ENCODE measurements around the gene SPATS2. TPM values are rescaled to one million over a fixed set of nuclear protein-coding genes. Genes with fewer than 3 reads are reported as not detected.

Gene SPATS2
- total RNA-seq, 1 donor = 34.1 TPM

GRCh38 chr12:49366096-49366651, 1.1 kb upstream of the SPATS2 start:
- no peak for TF ChIP-seq CTCF (IDR thresholded peaks at IDR 0.05; ENCODE audit: insufficient read depth, low read length)
- DNase-seq (ENCODE audit: low read depth) = no peak
- peak overlapping the region; percentile 76 for H3K4me3 ChIP-seq (ENCODE audit: low read depth, low read length)

- DNase-seq (ENCODE audit: low read depth) = peak; percentile 90
- peak overlapping the region; percentile 76 for H3K4me3 ChIP-seq (ENCODE audit: low read depth, low read length)
- TF ChIP-seq CTCF (IDR thresholded peaks at IDR 0.05; ENCODE audit: insufficient read depth, low read length) = peak; percentile 26
These were observed 446 bp upstream of the SPATS2 start for GRCh38 chr12:49366652-49367380.

GRCh38 chr12:49368240-49368600, 958 bp downstream of the SPATS2 start:
- no peak for DNase-seq (ENCODE audit: low read depth)
- no peak for TF ChIP-seq CTCF (IDR thresholded peaks at IDR 0.05; ENCODE audit: insufficient read depth, low read length)

GRCh38 chr12:49369411-49370145, 2.3 kb downstream of the SPATS2 start:
- H3K4me3 ChIP-seq (ENCODE audit: low read depth, low read length) = peak overlapping the region; percentile 76
- DNase-seq (ENCODE audit: low read depth) = peak; percentile 74
- TF ChIP-seq CTCF (IDR thresholded peaks at IDR 0.05; ENCODE audit: insufficient read depth, low read length) = peak; percentile 75

More at GRCh38 chr12:49368240-49368600, 958 bp downstream of the SPATS2 start:
- peak overlapping the region; percentile 76 for H3K4me3 ChIP-seq (ENCODE audit: low read depth, low read length)

- no peak overlapping the region for H3K4me3 ChIP-seq (ENCODE audit: low read depth, low read length)
- DNase-seq (ENCODE audit: low read depth) = no peak
- no peak for TF ChIP-seq CTCF (IDR thresholded peaks at IDR 0.05; ENCODE audit: insufficient read depth, low read length)
These were observed 3.3 kb downstream of the SPATS2 start for GRCh38 chr12:49370539-49370938.

GRCh38 chr12:49375406-49375805, 8.1 kb downstream of the SPATS2 start:
- no peak for TF ChIP-seq CTCF (IDR thresholded peaks at IDR 0.05; ENCODE audit: insufficient read depth, low read length)
- no peak for DNase-seq (ENCODE audit: low read depth)
- no peak overlapping the region for H3K4me3 ChIP-seq (ENCODE audit: low read depth, low read length)

Measured in fibroblast of the aortic adventitia (primary cell).